Keratinocyte (primary cell): ENCODE results near the gene FGF18. TPM values are rescaled to one million over a fixed set of nuclear protein-coding genes. Genes with fewer than 3 reads are reported as not detected.

Experiments used
- DNase-seq: peaks from one replicate; pipeline ENCODE4 v3.0.0-alpha.2; 2011; ENCODE audit warnings: low read depth, missing footprints, low spot score
- FAIRE-seq: peaks from 2 replicates; lab custom pipeline; 2011; peaks lifted over from hg19 to GRCh38; lab: Jason Lieb, UNC
- H2AFZ ChIP-seq: 2 replicates; pipeline ENCODE4 v1.6.0; 2012; ENCODE audit warnings: low read length, control low read depth, inconsistent platforms; ENCODE audit not compliant: control insufficient read depth
- H3K27ac ChIP-seq: 2 replicates; pipeline ENCODE4 v1.5.1; 2011; ENCODE audit warnings: low read length; ENCODE audit not compliant: control insufficient read depth, insufficient read depth
- H3K27me3 ChIP-seq: 3 replicates; pipeline ENCODE4 v1.6.0; 2011; ENCODE audit warnings: low read length; ENCODE audit not compliant: control insufficient read depth, insufficient read depth; ENCODE audit errors: extremely low read depth
- H3K36me3 ChIP-seq, 2 experiments: 2 replicates in 1 of 2; 3 replicates in 1 of 2; pipeline ENCODE4 v1.5.1; 2011; ENCODE audit warnings: low read length in 2 of 2, mild to moderate bottlenecking in 1 of 2; ENCODE audit not compliant: control insufficient read depth in 2 of 2, insufficient read depth in 2 of 2; ENCODE audit errors: extremely low read depth in 1 of 2
- H3K4me1 ChIP-seq: 3 replicates; pipeline ENCODE4 v1.5.1; 2011; ENCODE audit warnings: low read length; ENCODE audit not compliant: control insufficient read depth, insufficient read depth; ENCODE audit errors: extremely low read depth
- H3K4me2 ChIP-seq: 3 replicates; pipeline ENCODE4 v1.6.0; 2011; ENCODE audit warnings: low read depth, low read length; ENCODE audit not compliant: control insufficient read depth, insufficient read depth; ENCODE audit errors: extremely low read depth
- H3K4me3 ChIP-seq, 3 experiments: fragments of 200-600 bp in 1 of 3; sonication (generic) in 1 of 3; 2 replicates in 2 of 3; 3 replicates in 1 of 3; pipeline ENCODE4 v1.5.1; 2011 to 2016; ENCODE audit warnings: low read length in 3 of 3, mild to moderate bottlenecking in 3 of 3, control low read depth in 2 of 3, inconsistent platforms in 1 of 3, low read depth in 1 of 3, mixed read lengths in 1 of 3, mixed run types in 1 of 3, moderate library complexity in 1 of 3; ENCODE audit not compliant: control insufficient read depth in 2 of 3, insufficient read depth in 2 of 3; ENCODE audit errors: extremely low read depth in 1 of 3
- H3K79me2 ChIP-seq: 2 replicates; pipeline ENCODE4 v1.6.0; 2012; ENCODE audit warnings: low read length; ENCODE audit not compliant: control insufficient read depth, insufficient read depth
- H3K9ac ChIP-seq: 3 replicates; pipeline ENCODE4 v1.6.0; 2011; ENCODE audit warnings: low read length; ENCODE audit not compliant: control insufficient read depth, insufficient read depth; ENCODE audit errors: extremely low read depth
- H3K9me1 ChIP-seq: 3 replicates; pipeline ENCODE4 v1.6.0; 2011; ENCODE audit warnings: low read length; ENCODE audit not compliant: control insufficient read depth, insufficient read depth; ENCODE audit errors: extremely low read depth
- H3K9me3 ChIP-seq: 2 replicates; pipeline ENCODE4 v1.5.1; 2012; ENCODE audit warnings: low read depth, low read length; ENCODE audit not compliant: control insufficient read depth
- H4K20me1 ChIP-seq: 3 replicates; pipeline ENCODE4 v1.6.0; 2011; ENCODE audit warnings: low read length; ENCODE audit not compliant: control insufficient read depth, insufficient read depth; ENCODE audit errors: extremely low read depth
- CTCF ChIP-seq, 3 experiments: IDR thresholded peaks in 1 of 3; conservative IDR thresholded peaks in 1 of 3; optimal IDR thresholded peaks in 1 of 3; 2 replicates in 2 of 3; 3 replicates in 1 of 3; pipeline versions ENCODE3 to v1.5.1; 2011; ENCODE audit warnings: low read length in 3 of 3, mild to moderate bottlenecking in 3 of 3, moderate library complexity in 2 of 3, control low read depth in 1 of 3, inconsistent platforms in 1 of 3; ENCODE audit not compliant: insufficient read depth in 2 of 3; ENCODE audit errors: extremely low read depth in 1 of 3
- EZH2 ChIP-seq: IDR thresholded peaks from one replicate; pipeline ENCODE4 v1.6.1; 2012; ENCODE audit warnings: inconsistent platforms, mild to moderate bottlenecking, low read length, moderate library complexity
- dilution Hi-C: fragments of 300-500 bp; cut with MboI; formaldehyde crosslinking; loops from one replicate; pipeline ENCODE4 v1.7.0; 2020; ENCODE audit warnings: low sequenced_read_pairs; ENCODE audit not compliant: extremely low pct_ligation_motif_present
- polyA plus RNA-seq, 5 experiments: library from polyadenylated mRNA; depleted of rRNA in 3 of 5; stranded (reverse) in 3 of 5; stranded (forward) in 1 of 5; unstranded in 1 of 5; fragments of >200 nt; gene quantifications; 1 replicate in 1 of 5; 2 replicates in 3 of 5; 3 replicates in 1 of 5; pipeline versions ENCODE4 v1.2.1 to v1.2.3, GENCODE V29; 2011 to 2012; ENCODE audit warnings: missing spikeins in 2 of 5, low read depth in 1 of 5, low replicate concordance in 1 of 5

Gene FGF18
- polyA plus RNA-seq, 1 donor (not counting 4 experiments of a cell fraction or from before 2014, with no cell fraction given), result 0.05 TPM

GRCh38 chr5:171477101-171477500 is 57.7 kb downstream of the FGF18 start:
- H3K27me3 ChIP-seq, result peaks cover 11% of the 10 kb centered on the region
- TF ChIP-seq CTCF (optimal IDR thresholded peaks at IDR 0.05 in 1 of 3, IDR thresholded peaks at IDR 0.05 in 1 of 3, conservative IDR thresholded peaks at IDR 0.05 in 1 of 3; ENCODE audit: extremely low read depth in 1 of 3, insufficient read depth in 2 of 3, low read length in 3 of 3) (no peak), EZH2 (no peak)
- dilution Hi-C loops, result no loop called here
- no peaks in the 10 kb centered on the region for H3K9me3 ChIP-seq
- H4K20me1 ChIP-seq, result no peaks in the 10 kb centered on the region
- H3K27ac ChIP-seq, result no peak overlapping the region
- DNase-seq, result no peak
- H3K9ac ChIP-seq, result no peak overlapping the region
- H3K4me3 ChIP-seq, result no peak overlapping the region
- no peak overlapping the region for H2AFZ ChIP-seq
- no peaks in the 10 kb centered on the region for H3K9me1 ChIP-seq
- no peaks in the 10 kb centered on the region for H3K79me2 ChIP-seq
- no peak for FAIRE-seq
- no peaks in the 10 kb centered on the region for H3K36me3 ChIP-seq
- no peak overlapping the region for H3K4me2 ChIP-seq
- H3K4me1 ChIP-seq, result no peaks in the 10 kb centered on the region

- Histone ChIP-seq H3K9ac (no peak overlapping the region), H3K27ac (no peak overlapping the region), H3K27me3 (peaks cover 11% of the 10 kb centered on the region), H3K4me1 (no peaks in the 10 kb centered on the region), H3K4me2 (no peak overlapping the region), H3K4me3 (no peak overlapping the region), H3K79me2 (no peaks in the 10 kb centered on the region), H2AFZ (no peak overlapping the region), H4K20me1 (no peaks in the 10 kb centered on the region), H3K9me1 (no peaks in the 10 kb centered on the region), H3K36me3 (no peaks in the 10 kb centered on the region), H3K9me3 (no peaks in the 10 kb centered on the region)
- no peak for DNase-seq
- dilution Hi-C loops, result no loop called here
- FAIRE-seq, result no peak
- no peak for TF ChIP-seq EZH2
- no peak for TF ChIP-seq CTCF (optimal IDR thresholded peaks at IDR 0.05 in 1 of 3, IDR thresholded peaks at IDR 0.05 in 1 of 3, conservative IDR thresholded peaks at IDR 0.05 in 1 of 3; ENCODE audit: extremely low read depth in 1 of 3, insufficient read depth in 2 of 3, low read length in 3 of 3)
Measured at GRCh38 chr5:171477666-171478065, 58.2 kb downstream of the FGF18 start.
